SK-N-MC (cell line): Measurements from ENCODE around the gene PLXNA4.

Experiments used
- EZH2 ChIP-seq: fragments of 200-600 bp; sonication (generic); IDR thresholded peaks from one replicate; pipeline ENCODE4 v1.6.1; 2017; ENCODE audit warnings: antibody characterized with exemption
- FOXP2 ChIP-seq: optimal IDR thresholded peaks from 2 replicates; pipeline ENCODE3; 2011; ENCODE audit warnings: mild to moderate bottlenecking, moderate library complexity; ENCODE audit not compliant: insufficient read depth; ENCODE audit errors: extremely low read length, control extremely low read depth
- POLR2AphosphoS5 ChIP-seq: IDR thresholded peaks from 2 replicates; pipeline ENCODE4 v1.6.1; 2012; ENCODE audit warnings: mild to moderate bottlenecking, low read depth, low read length, borderline replicate concordance

GRCh38 chr7:132345030-132345429 lies 231.2 kb downstream of the PLXNA4 start:
- TF ChIP-seq POLR2AphosphoS5 (no peak), FOXP2 (no peak), EZH2 (no peak)
